ENCODE data around the gene XYLB. TPM values are rescaled to one million over a fixed set of nuclear protein-coding genes. Genes with fewer than 3 reads are reported as not detected.
A peak's percentile ranks its signal among the peaks of the same experiment; 100 is the strongest.
"Not testable (repeated sequence)": the region's sequence is repeated elsewhere in the genome, so short reads cannot be mapped to it uniquely, and the experiment has no call there.

XYLB gene
- total RNA-seq (1 to 10 TPM; 1.4 to 7.0 (median 5.6) TPM), polyA plus RNA-seq (1 to 10 TPM; 1.8 to 3.5 TPM)
- long read RNA-seq, donor 1, partial matches to known transcripts: 3 of 14 reads
- long read RNA-seq, donor 1, other reads (novel, unspliced or antisense): 10 of 14 reads
- long read RNA-seq, donor 2, partial matches to known transcripts: 0 of 1 reads
- long read RNA-seq, donor 2, other reads (novel, unspliced or antisense): 0 of 1 reads
- long read RNA-seq, donor 3, partial matches to known transcripts: 3 of 5 reads
- long read RNA-seq, donor 3, other reads (novel, unspliced or antisense): 2 of 5 reads

- Histone ChIP-seq H3K9me3 (no peaks in the 10 kb centered on the region), H3K36me3 (no peaks in the 10 kb centered on the region), H3K27ac (no peak within 1 kb of the TSS), H3K4me3 (peak within 1 kb of the TSS; percentile 58), H3K4me1 (ENCODE audit: insufficient read depth) (peaks cover 6% of the 10 kb centered on the region), H3K27me3 (no peaks in the 10 kb centered on the region)
- 0 to 2% (median 1%) methylated on average over 55 to 85 of the region's 85 CpGs for WGBS, 3 donors
- TF ChIP-seq POLR2A (IDR thresholded peaks at IDR 0.05) (no peak), CTCF (IDR thresholded peaks at IDR 0.05) (peak; percentile 76 to 92 (median 85))
- DNase-seq: peak; percentile 76 to 89 (median 82)
- intact Hi-C loops (cut with DNase I): loop anchor here (5.0 to 10.0 kb wide), 4 partner anchors 131 to 232 kb away; partner anchors contain the start of genes ACAA1 (in 1 of the 4) and MYD88 (in 1 of the 4)
Observed at GRCh38 chr3:38346587-38347410, at the start of gene XYLB. XYLB (plus strand) TSS chr3:38346785; CDS start chr3:38346869, 84 bp downstream.

DNA sequence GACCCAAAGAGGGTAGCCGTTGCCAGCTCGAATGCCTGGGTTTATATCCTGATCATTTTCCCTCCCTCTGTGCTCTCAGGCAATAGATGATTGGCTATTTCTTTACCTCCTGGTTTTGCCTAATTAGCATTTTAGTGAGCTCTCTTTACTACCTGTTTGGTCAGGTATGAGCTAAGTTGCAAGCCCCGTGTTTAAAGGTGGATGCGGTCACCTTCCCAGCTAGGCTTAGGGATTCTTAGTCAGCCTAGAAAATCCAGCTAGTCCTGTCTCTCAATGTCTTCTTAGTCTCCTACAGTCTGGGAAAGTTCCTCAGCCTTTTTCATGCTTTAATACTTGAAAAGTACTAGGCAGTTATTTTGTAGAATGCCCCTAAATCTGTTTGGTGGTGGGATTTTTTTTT lies 49.5 kb upstream of the XYLB start:
- DNase-seq; H3K4me1 ChIP-seq (ENCODE audit: insufficient read depth); H3K27ac ChIP-seq; intact Hi-C loops (cut with DNase I); H3K4me3 ChIP-seq; H3K9me3 ChIP-seq; H3K27me3 ChIP-seq; H3K36me3 ChIP-seq: not testable (repeated sequence)
- 83 to 86% (median 86%) methylated on average over 4 of the region's 4 CpGs for WGBS, 3 donors

DNA sequence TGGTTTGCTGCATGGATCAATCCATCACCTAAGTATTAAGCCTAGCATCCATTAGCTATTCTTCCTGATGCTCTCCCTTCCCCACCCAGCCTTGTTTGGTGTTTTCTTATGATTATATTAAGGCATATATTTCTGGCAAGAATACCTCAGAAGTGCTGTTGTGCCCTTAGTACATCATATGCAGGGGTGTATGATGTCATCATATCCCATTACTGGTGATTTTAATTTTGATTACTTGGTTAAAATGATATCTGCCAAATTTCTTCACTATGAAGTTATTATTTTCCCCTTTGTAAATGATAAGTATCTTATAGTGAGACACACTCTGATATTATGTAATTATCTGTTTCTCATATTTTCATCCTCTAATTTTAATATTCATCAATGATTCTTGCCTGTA lies 49.0 kb upstream of the XYLB start:
- Histone ChIP-seq H3K4me3 (no peak overlapping the region), H3K27ac (no peak overlapping the region), H3K27me3 (no peaks in the 10 kb centered on the region), H3K36me3 (no peaks in the 10 kb centered on the region), H3K4me1 (ENCODE audit: insufficient read depth) (no peaks in the 10 kb centered on the region), H3K9me3 (no peaks in the 10 kb centered on the region)
- intact Hi-C loops (cut with DNase I): no loop called here
- no peak for TF ChIP-seq POLR2A (IDR thresholded peaks at IDR 0.05)
- TF ChIP-seq CTCF (IDR thresholded peaks at IDR 0.05): no peak
- no peak for TF ChIP-seq EP300 (IDR thresholded peaks at IDR 0.05)
- no peak for DNase-seq

DNA sequence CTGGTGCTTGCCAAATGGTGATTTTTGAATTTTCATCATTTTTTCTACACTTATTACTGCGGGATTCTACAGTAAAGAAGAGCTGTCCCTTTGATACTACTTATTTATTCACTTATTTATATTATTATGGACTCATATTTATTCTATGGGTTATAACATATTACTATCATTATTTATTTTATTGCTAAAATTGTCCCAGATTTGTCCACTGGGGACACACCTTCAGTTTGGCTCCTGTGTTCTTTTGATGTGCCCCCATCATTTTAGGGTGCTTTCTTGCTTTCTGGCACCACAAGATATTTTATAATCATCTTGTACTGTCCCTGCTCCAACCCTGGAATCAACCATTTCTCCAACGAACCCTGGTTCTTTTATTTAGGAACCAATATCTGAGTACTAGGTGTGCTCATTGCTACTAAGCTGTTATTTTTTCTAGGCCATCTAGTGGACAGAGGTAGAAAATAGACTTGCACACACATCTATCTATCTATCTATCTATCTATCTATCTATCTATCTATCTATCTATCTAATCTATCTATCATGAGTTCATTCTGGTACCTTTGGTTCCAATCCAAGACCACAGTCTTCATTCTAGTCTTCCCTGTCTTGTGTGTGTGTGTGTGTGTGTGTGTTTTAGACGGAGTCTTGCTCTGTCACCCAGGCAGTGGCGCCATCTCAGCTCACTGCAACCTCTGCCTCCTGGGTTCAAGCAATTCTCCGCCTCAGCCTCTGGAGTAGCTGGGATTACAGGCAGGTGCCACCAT lies 48.5 kb upstream of the XYLB start:
- Histone ChIP-seq H3K36me3 (no peaks in the 10 kb centered on the region), H3K4me3 (no peak overlapping the region)
- 80 to 83% (median 83%) methylated on average over 5 of the region's 5 CpGs for WGBS, 3 donors

More for the DNA sequence above, 48.5 kb upstream of the XYLB start:
- no peaks in the 10 kb centered on the region for H3K9me3 ChIP-seq
- no peak for TF ChIP-seq EP300 (IDR thresholded peaks at IDR 0.05)
- no peak for TF ChIP-seq POLR2A (IDR thresholded peaks at IDR 0.05)
- TF ChIP-seq CTCF (IDR thresholded peaks at IDR 0.05): no peak
- no peaks in the 10 kb centered on the region for H3K4me1 ChIP-seq (ENCODE audit: insufficient read depth)
- no peak overlapping the region for H3K27ac ChIP-seq
- intact Hi-C loops (cut with DNase I): no loop called here
- no peaks in the 10 kb centered on the region for H3K27me3 ChIP-seq
- DNase-seq: no peak

Data from ovary (tissue), 10 donors.